Gastrocnemius medialis (tissue), 4 donors: ENCODE data around the gene CMTM1. TPM values are rescaled to one million over a fixed set of nuclear protein-coding genes. Genes with fewer than 3 reads are reported as not detected.
A peak's percentile ranks its signal among the peaks of the same experiment; 100 is the strongest.
"Not testable (repeated sequence)": the region's sequence is repeated elsewhere in the genome, so short reads cannot be mapped to it uniquely, and the experiment has no call there.

Experiments used
- ATAC-seq, 2 donors: fragments of 150-250 bp; one replicate each; pipeline ENCODE4 v1.9.1; 2016
- DNase-seq, 2 donors: peaks; one replicate each; pipeline ENCODE4 v3.0.0-alpha.2; 2019
- H3K27ac ChIP-seq, 4 donors: fragments of 200-600 bp; sonication (generic); 1 replicate in 1 of 4; 2 replicates in 3 of 4; pipeline ENCODE4 v1.5.1; 2016 to 2018; ENCODE audit warnings: mild to moderate bottlenecking in 2 of 4, moderate library complexity in 1 of 4
- H3K27me3 ChIP-seq, 3 donors: fragments of 200-600 bp; sonication (generic) in 2 of 3; 1 replicate in 1 of 3; 2 replicates in 2 of 3; pipeline versions ENCODE4 v1.5.1 to v1.6.0; 2016 to 2019; ENCODE audit warnings: mild to moderate bottlenecking in 1 of 3, moderate library complexity in 1 of 3
- H3K36me3 ChIP-seq, 2 donors: fragments of 200-600 bp; sonication (generic) in 1 of 2; one replicate each; pipeline ENCODE4 v1.5.1; 2017 to 2018
- H3K4me1 ChIP-seq, 2 donors: fragments of 200-600 bp; sonication (generic) in 1 of 2; one replicate each; pipeline ENCODE4 v1.5.1; 2016 to 2017; ENCODE audit warnings: mild to moderate bottlenecking in 2 of 2
- H3K4me3 ChIP-seq, 4 donors: fragments of 200-600 bp; sonication (generic) in 3 of 4; 1 replicate in 1 of 4; 2 replicates in 3 of 4; pipeline ENCODE4 v1.5.1; 2016 to 2019; ENCODE audit warnings: mild to moderate bottlenecking in 2 of 4
- H3K9me3 ChIP-seq, 3 donors: fragments of 200-600 bp; sonication (generic) in 2 of 3; 1 replicate in 1 of 3; 2 replicates in 2 of 3; pipeline ENCODE4 v1.5.1; 2016 to 2019
- POLR2A ChIP-seq, 2 donors: fragments of 450-650 bp; IDR thresholded peaks; one replicate each; pipeline ENCODE4 v1.6.1; 2017; ENCODE audit warnings: antibody characterized with exemption in 2 of 2, mild to moderate bottlenecking in 2 of 2, moderate library complexity in 2 of 2
- in situ Hi-C, 4 donors: fragments of 200-750 bp; cut with MboI; loops; one replicate each; pipeline versions ENCODE4 v1.15.0 to v1.8.0; 2017; ENCODE audit warnings: low sequenced_read_pairs in 4 of 4
- intact Hi-C: fragments of 100-400 bp; cut with DNase I; formaldehyde crosslinking; loops from one replicate; pipeline ENCODE4 v1.15.1; 2023; ENCODE audit warnings: low total_unique reads
- total RNA-seq, 4 donors: library from RNA; depleted of rRNA; stranded (reverse); fragments of >200 nt; gene quantifications; one replicate each; pipeline versions ENCODE4 v1.1.0 to v1.2.3, GENCODE V29; 2016
- TF ChIP-seq, protein P1 (sequence below), 5 experiments: fragments of 450-650 bp in 3 of 5; fragments of 200-600 bp in 2 of 5; sonication (generic) in 2 of 5; IDR thresholded peaks in 4 of 5; conservative IDR thresholded peaks in 1 of 5; 1 replicate in 4 of 5; 2 replicates in 1 of 5; pipeline ENCODE4 v1.5.1; 2016 to 2019; ENCODE audit warnings: antibody characterized with exemption in 5 of 5, mild to moderate bottlenecking in 3 of 5, moderate library complexity in 3 of 5

CMTM1 gene
- total RNA-seq, 4 donors from 2014 or later: 0.31 TPM; not detected in 3

- Histone ChIP-seq H3K27ac (no peak overlapping the region), H3K4me3 (no peak overlapping the region), H3K27me3 (no peaks in the 10 kb centered on the region), H3K9me3 (no peaks in the 10 kb centered on the region), H3K4me1 (no peaks in the 10 kb centered on the region), H3K36me3 (peaks cover 0 to 3% of the 10 kb centered on the region in 2 donors)
- intact Hi-C loops: no loop called here
- no peak for DNase-seq
- no peak for ATAC-seq
- in situ Hi-C loops: no loop called here
- no peak for TF ChIP-seq POLR2A (IDR thresholded peaks at IDR 0.05)
- TF ChIP-seq, protein P1, sequence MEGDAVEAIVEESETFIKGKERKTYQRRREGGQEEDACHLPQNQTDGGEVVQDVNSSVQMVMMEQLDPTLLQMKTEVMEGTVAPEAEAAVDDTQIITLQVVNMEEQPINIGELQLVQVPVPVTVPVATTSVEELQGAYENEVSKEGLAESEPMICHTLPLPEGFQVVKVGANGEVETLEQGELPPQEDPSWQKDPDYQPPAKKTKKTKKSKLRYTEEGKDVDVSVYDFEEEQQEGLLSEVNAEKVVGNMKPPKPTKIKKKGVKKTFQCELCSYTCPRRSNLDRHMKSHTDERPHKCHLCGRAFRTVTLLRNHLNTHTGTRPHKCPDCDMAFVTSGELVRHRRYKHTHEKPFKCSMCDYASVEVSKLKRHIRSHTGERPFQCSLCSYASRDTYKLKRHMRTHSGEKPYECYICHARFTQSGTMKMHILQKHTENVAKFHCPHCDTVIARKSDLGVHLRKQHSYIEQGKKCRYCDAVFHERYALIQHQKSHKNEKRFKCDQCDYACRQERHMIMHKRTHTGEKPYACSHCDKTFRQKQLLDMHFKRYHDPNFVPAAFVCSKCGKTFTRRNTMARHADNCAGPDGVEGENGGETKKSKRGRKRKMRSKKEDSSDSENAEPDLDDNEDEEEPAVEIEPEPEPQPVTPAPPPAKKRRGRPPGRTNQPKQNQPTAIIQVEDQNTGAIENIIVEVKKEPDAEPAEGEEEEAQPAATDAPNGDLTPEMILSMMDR (IDR thresholded peaks at IDR 0.05 in 4 of 5, conservative IDR thresholded peaks at IDR 0.05 in 1 of 5): no peak
These were observed 4.7 kb upstream of the CMTM1 start for GRCh38 chr16:66561381-66562080.

- intact Hi-C loops: no loop called here
- Histone ChIP-seq H3K27ac (no peak overlapping the region), H3K4me3 (no peak overlapping the region), H3K27me3 (no peaks in the 10 kb centered on the region), H3K36me3 (peaks cover 0 to 7% of the 10 kb centered on the region in 2 donors), H3K4me1 (no peaks in the 10 kb centered on the region), H3K9me3 (no peaks in the 10 kb centered on the region)
- DNase-seq (no peak), ATAC-seq (no peak)
- no peak for TF ChIP-seq POLR2A (IDR thresholded peaks at IDR 0.05)
- TF ChIP-seq, protein P1 (IDR thresholded peaks at IDR 0.05 in 4 of 5, conservative IDR thresholded peaks at IDR 0.05 in 1 of 5): peak in 1 of 5 experiments; percentile 25
- in situ Hi-C loops: no loop called here
These were observed 3.8 kb upstream of the CMTM1 start for GRCh38 chr16:66562409-66562808.

DNA sequence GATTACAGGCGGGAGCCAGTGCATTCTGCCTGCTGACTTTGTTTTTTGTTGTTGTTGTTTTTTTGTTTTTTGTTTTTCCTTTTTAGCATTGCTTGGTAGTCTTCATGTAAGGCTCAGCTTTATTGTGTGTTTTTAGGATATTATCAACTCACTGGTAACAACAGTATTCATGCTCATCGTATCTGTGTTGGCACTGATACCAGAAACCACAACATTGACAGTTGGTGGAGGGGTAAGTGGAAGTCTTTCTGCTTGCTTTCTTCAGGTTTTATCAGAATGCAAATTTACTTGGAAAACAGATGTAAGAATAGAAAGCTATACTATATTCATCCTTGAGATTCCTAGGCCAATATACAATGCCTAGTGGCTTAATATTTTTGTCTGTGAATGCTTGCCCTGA, 3.3 kb upstream of the CMTM1 start:
- in situ Hi-C loops: no loop called here
- TF ChIP-seq, protein P1 (IDR thresholded peaks at IDR 0.05 in 4 of 5, conservative IDR thresholded peaks at IDR 0.05 in 1 of 5): no peak
- TF ChIP-seq POLR2A (IDR thresholded peaks at IDR 0.05): no peak

DNA sequence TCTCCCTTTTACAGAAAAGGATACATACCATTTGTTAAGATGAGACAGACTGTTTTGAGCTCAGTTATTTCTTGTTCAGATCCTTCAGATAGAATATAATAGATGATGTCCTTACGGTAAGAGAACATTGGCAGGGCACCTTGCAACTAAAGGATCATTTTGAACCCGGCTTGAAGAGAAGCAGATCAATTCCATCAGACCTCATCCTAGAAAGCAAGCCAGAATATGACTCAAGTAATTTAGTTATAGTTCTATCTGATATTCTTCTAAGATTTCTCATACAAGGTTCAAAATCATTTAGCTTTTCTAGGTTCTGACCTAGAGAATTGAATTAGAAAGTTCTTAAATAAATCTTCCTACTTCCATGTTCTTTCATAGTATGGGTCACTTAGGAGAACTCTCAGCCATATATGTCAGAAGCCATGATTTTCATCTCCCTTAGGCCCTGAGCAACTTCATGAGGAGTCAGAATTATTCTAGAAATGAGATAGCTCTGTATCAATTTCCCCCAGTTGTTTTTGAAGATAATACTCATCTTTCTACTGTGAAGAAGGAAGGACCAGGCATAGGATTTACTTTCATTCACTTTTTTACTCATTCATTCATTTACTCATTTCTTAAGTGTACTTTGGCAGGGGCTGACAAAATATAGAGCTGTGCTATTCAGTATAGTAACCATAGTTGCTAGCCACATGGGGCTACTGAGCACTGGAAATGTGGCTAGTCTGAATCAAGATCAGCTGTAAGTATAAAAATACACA, 2.5 kb upstream of the CMTM1 start:
- Histone ChIP-seq H3K9me3 (no peaks in the 10 kb centered on the region), H3K4me1 (no peaks in the 10 kb centered on the region), H3K27me3 (no peaks in the 10 kb centered on the region), H3K27ac (no peak overlapping the region), H3K36me3 (peaks cover 0 to 7% of the 10 kb centered on the region in 2 donors), H3K4me3 (no peak overlapping the region)
- intact Hi-C loops (no loop called here), in situ Hi-C loops (no loop called here)
- DNase-seq (no peak), ATAC-seq (no peak)
- TF ChIP-seq, protein P1 (IDR thresholded peaks at IDR 0.05 in 4 of 5, conservative IDR thresholded peaks at IDR 0.05 in 1 of 5): no peak
- TF ChIP-seq POLR2A (IDR thresholded peaks at IDR 0.05): no peak

More for the DNA sequence above, 3.3 kb upstream of the CMTM1 start:
- Histone ChIP-seq H3K9me3 (no peaks in the 10 kb centered on the region), H3K4me1 (no peaks in the 10 kb centered on the region), H3K4me3 (no peak overlapping the region), H3K27ac (no peak overlapping the region), H3K27me3 (no peaks in the 10 kb centered on the region), H3K36me3 (peaks cover 0 to 7% of the 10 kb centered on the region in 2 donors)
- ATAC-seq: no peak
- DNase-seq: no peak
- intact Hi-C loops: no loop called here

GRCh38 chr16:66567270-66567669, 1.0 kb downstream of the CMTM1 start:
- H3K27ac ChIP-seq, H3K4me1 ChIP-seq, ATAC-seq, H3K27me3 ChIP-seq, H3K9me3 ChIP-seq, DNase-seq, in situ Hi-C loops, H3K36me3 ChIP-seq, intact Hi-C loops, H3K4me3 ChIP-seq: not testable (repeated sequence)
